Inflammatory macrophage treated with lipopolysaccharide for 1 hour (primary cell): Measurements from ENCODE around the gene KRT33A.
A peak's percentile ranks its signal among the peaks of the same experiment; 100 is the strongest.
"Not testable (repeated sequence)": the region's sequence is repeated elsewhere in the genome, so short reads cannot be mapped to it uniquely, and the experiment has no call there.

Experiments
- DNase-seq, 2 donors: peaks; one replicate each; pipeline ENCODE4 v3.0.0-alpha.2; 2020 to 2022

Gene KRT33A

DNA sequence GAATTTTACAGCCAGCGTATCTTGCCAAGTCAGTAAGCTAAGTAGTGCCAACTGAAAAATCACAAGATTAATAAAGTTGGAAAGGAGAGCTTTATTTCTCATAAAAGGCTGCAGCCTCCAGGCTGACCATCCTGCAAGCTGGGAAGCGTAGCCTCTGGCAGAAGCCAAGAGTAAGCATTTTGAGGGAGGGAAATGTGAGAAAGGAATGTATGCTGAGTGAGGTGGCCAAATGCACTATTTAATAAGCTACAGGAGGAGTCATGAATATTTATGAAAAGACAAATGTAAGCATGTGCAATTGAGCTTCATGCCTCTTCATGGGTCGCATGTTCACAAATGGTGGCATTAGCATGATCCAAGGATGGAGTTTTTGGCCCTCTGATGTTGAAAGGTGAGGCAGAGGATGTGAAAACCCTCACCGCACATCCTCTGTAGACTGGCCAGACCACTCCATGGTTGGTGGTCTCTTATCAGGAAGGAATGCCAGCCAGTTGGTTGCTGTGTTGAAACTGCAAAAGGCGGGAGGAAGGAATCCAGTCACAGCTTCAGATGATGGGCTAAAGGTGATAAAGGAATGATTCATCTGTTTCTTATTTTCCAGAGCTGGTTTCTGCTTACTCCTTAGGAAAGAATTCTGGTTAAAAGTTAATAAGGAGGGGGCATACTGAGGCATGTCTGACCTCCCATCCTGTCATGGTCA, 9.8 kb upstream of the KRT33A start:
- no peak for DNase-seq

DNA sequence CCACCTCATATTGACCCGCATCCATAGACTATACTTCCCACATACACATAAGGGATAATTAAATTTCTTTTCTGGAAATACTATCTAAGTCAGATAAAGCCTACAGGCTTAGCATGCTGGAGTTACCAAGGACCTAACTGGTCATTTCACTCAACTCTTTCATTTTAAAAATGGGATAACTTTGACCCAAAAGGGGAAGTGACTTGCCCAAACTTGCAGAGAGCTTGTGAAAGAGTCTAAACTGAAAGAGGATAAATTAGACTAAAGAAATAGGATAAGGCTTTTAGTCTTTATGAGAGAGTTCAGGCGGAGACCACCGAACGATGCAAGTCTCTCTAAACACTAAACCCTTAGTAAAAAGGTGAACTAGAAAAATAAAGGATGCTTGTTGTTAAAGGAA, 3.9 kb upstream of the KRT33A start:
- DNase-seq, result peak; percentile 20 to 34

DNA sequence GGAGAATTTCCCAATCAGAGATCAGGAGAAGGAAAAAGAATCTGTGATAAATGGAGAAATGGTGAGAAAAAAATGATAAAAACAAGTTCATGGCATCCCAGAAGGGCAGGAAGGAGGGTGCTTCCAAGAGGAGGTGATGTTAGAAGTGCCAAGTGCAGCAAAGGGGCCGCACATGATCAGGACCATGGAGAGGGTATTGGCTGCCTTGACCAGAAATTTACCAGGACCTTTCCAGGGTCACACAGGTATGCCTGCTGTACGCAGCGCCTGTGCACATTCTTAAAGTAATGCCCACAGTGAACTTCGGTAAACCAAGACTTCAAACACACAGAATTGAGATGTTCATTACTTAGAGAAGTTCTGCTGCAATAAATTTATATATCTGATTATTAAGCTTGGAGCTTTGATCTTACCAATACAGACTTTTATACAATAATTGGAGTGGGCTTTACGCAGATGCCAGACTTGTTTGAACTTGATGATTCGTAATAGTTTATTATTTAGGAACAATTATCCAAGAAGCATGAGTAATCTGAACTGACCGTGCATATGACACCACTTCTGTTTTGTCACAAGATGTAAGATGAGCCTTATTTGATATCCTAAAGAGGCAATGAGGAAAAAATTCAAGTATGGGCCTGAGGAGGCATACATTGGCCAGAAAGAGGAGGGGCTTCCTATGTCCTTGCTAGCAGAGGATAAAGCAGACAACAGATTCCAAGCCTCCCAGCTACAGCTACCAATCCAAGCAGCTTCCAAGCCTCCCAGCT, 2.2 kb upstream of the KRT33A start:
- no peak for DNase-seq

DNA sequence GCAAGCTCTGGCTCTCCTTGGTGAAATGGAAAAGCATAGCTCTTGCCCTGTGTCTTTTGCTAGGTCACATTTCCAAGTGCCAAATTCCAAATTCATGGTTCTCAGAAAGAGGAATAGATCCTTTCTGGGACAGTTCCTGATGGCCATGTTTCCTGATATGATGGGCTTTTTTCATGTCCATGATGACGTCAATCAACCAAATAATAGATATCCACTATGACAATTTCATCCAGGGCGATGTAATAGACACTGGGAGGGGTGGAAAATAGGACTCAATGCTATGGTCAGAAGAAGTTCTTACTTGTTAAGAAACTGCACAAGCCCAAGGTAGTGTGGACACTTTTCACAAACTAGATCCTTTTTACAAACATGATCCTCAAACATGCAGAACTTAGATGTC, 549 bp upstream of the KRT33A start:
- no peak for DNase-seq

DNA sequence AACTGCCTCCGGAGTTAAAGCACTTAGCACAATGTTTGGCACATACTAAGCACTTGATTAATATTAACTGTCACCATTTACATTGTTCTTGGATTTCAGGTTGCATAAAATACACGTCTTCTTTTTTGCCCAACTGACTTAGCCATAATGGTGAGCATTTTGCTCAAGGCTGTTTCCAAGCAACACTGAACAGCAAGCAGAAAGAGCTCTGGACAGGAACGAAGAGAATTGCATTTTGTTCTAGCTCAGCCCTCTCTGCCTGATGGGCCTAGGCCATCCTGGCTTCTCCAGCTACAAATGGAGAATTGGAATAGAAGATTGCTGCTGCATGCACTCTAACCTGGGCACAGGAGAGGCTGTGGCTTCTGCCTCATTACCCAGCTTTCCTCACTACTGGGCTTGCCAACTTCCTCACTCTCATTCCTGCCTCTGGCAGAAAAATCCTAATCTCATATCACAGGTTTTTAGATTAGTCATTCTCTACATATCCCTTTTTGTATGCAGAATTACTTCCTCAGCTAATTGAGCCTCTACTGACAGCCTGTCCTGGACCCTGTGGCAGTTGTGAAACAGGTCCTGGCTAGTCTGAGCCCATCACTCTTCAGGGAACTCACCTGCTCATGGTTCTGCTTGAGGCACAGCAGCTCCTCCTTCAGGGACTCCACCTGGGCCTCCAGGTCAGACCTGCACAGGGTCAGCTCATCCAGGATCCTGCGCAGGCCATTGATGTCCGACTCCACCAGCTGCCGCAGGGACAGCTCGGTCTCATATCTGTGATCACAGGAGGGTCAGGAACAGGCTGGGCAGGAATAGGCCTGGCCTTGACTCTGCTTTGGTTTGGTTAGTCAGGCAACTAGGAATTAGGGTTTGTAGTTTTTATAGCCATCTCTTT, 2.5 kb downstream of the KRT33A start:
- no peak for DNase-seq

DNA sequence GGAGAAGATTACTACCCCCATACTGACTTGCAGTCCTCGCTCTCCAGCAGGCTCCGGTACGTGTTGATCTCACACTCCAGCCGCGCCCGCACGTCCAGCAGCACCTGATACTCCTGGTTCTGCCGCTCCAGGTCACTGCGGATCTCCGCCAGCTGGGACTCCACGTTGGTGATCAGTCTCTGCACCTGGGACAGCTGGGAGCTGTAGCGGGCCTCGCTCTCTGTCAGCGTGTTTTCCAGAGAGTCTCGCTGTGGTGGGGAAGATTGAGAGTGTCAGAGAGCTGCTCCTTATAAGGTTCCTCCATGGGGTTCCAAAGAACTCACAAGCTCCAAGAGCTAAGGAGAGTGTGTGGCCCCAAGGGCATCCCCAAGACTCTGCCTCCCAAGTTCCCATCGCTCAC, 4.2 kb downstream of the KRT33A start:
- DNase-seq, result not testable (repeated sequence)

DNA sequence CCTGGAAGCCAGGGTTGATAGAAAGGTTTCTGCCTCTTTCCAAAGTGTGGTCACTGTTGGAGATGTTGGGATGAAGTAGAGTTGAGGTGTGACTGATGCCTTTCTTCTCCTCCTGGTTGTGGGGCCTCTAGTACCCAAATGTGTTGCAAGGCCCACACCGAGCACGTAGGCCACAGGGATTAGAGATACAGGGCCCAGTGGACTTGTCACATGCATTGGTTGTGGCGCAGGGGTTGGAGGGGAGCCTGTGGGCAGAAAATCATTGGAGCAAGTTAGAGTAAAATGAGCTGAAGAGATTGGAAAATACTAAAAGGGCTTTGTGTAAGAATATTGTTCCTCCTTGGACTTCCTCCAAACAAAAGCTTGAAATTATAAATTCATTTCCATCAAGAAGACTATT, 4.6 kb downstream of the KRT33A start:
- DNase-seq, result no peak

DNA sequence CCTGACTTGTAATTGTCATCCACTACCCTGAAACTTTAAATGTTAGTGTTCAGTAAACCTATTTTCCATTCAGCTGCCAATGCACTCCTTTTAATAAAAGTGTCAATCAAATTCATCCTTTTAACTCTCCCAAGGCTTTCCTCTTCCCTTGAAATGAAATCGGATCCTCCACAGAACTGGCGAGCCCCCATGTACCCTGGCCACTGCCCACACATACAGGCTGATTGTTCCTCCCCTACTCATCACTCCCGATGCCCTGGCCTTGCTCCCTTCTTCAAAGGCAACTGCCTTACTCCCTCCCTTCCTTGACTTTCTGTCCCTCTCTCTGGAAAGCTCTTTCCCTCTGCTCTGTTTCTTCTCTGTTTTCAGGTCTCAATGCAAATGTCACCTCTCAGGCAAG, 7.6 kb downstream of the KRT33A start:
- DNase-seq, result no peak

DNA sequence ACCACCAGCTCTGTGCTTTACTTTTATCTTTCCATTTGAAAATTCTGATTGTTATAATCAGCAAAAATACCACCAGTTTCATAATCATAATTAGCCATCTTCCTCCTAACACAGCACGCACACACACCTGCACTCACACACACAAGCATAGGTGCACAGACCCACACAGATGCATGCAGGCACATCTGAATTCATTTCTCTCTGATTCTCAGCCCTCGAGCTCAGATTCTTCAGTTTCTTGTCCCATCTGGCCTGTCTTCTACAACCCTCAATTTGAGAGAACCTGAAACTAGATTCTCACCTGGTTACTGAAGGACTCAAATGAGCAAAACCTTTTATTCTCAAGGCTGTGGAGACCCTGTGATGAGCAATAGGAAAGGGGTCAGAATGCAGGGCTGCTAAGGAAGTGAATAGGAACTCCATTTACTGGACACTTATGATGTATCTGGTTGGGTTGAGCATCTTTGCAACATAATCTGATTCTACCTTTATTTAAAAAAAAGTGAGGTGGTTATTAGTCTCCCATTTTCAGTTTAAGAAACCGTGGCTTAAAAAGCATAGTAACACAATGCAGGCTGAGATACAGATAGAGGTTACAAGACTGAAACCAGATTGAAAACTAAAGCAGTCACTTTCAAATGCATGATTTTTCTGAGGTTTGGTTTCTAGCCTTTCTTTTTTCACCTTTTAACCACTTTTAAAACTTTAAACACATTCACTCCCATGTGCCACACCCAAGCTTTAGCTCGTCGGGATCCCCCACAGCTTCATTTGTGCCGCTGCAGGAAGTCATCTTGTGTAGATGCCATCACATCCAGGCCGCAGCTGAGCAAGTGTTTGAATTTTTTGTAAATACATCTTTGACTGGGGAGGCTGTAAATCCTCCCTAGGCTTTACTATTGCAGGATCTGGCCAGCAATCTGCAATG, 9.4 kb downstream of the KRT33A start:
- DNase-seq, result no peak

DNA sequence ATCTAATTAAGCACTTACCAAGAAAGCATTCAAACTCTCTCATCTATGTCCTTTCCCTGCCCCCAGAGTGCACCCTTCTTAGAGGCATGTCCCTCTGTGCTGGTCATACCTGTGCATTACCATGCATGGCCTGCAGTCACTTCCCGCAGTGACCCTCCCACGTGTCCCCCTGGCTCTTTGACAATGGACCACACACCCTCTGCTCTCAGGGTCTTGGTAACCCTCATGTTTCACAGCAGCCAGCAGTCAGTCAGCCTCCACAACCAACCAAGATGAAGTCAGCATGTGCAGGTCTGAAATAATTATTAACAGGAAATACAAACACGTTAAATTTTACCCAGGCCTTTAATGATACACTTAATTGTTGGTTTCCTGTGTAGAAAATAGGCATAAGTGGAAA, 10.1 kb downstream of the KRT33A start:
- DNase-seq, result no peak

DNA sequence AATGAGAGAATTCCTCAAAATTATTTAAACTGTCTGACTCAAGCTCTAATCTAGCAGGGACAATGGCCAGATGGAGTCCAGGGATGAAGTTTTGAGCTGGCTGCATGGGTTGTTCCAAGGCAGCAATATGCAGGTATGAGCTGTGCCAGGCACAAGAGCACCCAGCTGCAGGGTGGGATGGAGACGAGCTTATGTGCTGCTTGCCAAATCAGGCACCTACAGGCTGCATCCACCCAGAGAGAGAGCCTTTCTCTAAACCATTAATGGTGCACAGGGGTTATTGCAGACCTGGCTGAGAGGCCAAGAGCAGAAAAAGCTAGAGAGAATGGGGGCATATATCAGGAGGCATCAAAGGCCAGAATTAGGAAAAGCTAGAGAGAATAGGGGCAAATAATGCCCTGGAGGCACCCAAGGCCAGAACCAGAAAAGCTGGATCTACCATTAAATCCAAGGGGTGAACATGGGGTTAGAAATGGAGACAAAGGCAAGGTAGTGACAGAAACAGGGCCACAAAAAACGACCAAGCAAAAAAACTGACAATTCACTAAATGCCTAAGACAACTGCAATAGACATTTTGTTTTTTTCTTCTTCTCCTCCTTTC, 11.0 kb downstream of the KRT33A start:
- DNase-seq, result no peak

DNA sequence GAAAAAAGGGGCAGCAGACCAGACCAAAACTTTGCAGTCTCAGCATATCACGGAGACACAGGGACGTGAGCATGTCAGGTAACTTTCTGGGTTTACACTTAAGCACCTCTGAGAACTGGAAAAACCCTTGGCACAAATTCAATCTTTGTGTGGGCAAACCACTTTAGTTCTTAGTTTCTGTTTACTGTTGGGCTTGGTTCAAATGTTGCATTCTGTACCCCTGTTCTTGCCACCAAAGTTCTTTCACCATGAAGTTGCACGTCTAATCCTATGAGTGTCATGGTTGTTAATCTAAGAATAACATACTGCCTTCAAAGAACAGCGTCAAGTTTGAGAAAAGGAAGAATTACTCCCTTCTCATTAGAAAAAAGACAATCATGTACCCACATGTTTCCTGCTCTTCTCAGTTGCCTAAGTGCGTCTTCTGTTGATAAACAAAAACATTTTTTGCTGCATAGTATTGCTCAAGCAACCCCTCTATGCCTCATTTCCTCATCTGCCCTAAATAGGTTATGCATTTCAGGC, 11.6 kb downstream of the KRT33A start:
- DNase-seq, result peak; percentile 18 to 31

DNA sequence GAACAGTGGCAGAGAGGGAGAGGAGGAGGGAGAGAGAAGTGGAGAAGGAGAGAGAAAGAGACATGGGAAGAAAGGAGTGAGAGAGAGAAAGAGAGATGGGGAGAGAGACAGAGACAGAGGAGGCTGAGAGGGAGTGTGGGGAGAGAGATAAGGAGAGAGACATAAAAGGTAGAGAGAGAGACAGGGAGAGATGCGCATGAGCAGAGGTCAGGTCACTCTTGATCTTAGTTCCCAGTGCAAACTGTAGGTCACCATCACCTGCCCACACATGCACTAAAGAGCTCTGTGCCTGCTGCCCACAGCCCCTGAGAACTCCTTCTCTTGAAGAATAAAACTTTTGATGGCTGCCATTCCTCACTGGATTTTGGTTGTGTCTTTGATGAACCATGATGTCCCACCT, 14.9 kb downstream of the KRT33A start:
- DNase-seq, result no peak

DNA sequence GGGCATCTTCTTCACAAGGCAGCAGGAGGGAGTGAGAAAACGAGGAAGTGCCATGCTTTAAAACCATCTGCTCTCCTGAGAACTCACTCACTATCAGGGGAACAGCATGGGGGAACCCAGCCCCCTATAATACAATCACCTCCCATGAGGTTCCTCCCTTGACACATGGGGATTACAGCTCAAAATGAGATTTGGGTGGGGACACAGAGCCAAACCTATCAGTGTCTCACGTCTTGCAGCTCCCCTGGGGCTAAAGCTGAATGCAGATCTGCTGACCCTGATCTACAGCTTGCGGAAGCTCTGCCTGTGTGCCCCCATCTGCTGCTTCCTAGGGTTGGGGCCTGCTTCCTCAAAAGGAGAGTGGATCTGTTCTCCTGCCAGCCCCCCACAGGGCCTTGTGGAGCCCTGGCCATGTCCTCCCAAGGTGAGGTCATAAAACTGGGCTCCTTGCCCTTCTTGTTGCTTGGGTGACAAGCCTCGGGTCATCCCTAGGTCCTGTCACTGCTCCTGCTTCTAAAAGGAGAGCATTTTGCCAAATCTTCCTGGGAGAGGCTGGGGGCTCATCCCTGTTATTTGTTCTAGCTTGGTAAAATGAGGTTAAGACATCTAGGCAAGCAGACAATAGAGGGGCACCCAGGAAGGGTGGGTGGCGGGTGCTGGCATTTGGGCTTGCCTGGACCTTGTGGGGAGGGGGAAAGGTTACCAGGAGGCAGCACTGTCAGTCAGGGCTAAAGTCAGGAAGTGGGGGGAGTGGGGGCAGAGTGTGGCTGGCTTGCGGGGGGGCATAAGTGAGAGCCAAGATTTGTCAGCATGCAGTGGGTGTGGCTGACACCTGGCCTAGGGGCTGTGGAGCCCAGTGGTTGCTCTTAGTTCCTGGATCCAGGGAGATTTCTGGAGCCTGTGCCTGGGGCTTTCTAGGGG, 16.0 kb downstream of the KRT33A start:
- DNase-seq, result no peak

DNA sequence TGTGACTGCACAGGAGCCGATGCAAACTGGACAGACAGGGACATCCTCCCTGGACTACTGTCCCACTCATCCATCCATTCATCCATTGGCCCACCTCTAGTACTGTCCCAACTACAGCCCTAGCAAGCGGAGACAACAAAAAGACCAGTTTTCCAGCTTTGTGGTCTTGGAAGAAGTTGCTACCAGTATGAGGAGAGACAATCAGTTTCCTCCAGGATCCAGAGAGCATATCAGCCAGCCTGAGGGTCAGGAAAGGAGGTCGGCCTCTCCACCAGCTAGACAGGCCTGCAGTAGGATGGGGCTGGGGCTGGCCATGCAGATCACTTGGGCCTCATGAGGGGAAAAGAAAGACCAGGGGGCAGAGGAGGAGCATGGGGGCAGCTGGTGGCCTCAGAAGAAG, 16.8 kb downstream of the KRT33A start:
- DNase-seq, result no peak

DNA sequence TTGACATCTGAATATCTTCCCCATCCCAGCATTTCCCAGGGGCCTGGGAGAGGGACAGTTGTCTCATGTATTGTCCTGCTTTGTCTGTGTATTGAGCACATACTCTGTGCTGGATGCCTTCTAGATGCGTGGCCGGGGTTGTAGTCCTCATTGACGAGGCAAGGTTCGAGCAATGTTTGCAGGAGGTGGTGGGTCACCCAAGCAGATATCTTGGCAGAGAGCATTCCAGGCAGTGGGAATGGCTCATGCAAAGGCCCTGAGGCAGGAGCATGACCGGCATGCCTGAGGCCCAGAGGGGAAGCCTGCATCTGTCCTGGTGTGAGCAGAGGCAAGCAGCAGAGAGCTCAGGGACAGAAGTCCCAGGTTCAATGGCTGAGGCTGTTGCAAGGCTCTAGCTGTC, 17.5 kb downstream of the KRT33A start:
- DNase-seq, result no peak

DNA sequence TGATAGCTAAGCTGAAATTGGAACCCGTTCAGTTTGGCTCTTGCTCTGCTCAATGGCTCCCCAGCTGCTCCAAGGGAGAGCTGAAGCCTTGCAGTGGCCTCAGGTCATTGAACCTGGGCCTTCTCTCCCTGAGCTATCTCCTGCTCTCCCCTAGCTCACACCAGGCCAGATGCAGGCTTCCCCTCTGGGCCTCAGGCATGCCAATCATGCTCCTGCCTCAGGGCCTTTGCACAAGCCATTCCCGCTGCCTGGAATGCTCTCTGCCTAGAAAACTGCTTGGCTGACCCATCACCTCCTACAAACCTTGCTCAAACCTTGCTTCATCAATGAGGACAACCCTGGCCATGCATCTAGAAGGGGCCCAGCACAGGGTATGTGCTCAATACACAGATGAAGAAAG, 18.4 kb downstream of the KRT33A start:
- no peak for DNase-seq

DNA sequence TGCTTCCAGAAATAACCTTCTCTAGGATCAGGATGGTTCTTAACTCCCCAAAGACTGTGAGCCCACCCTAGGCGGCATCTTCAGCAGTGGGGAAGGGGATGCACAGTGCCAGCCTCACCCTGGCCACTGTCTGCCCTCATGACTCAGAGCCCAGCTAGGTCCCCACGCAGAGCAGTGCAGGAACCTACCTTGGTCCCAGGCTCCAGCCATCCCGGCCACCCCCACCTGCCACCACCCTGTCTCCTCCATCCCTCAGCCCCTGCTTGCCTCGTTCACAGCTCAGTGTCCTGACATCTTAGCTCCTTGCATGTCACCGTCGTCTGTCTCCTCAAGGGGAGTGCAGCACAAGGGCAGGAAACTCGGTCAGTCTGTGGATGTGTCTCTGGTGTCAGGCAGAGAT, 19.0 kb downstream of the KRT33A start:
- no peak for DNase-seq

DNA sequence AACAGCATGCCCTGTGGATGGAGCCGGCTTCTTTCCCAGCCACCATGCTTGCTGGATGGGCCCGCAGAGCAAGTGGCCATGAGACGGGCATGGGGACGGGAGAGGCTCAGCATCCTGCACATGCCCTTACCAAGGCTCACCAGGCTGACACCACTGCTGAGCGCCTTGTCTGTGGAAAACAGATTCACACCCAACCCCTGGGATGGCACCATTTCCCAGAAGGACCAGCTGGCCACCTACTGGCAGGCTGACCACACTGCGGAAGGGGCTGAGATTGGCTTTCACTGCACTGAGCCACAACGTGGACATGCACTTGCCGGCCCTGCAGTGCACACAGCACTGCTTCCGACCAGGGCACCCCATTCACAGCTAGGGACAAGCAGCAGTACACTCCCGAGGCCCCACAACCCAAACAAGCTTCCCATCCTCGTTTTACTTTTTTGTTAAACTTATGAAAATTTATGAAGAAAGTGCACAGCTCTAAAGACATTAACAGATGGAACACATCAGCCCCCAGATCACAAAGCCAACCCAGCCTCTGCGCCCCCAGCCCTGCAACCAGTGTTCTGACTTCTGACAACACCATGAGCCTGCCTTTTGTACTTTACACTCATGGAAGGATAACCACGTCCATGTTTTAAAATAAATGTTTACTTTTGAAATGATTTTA, 21.2 kb downstream of the KRT33A start:
- peak; percentile 12 to 69 for DNase-seq

DNA sequence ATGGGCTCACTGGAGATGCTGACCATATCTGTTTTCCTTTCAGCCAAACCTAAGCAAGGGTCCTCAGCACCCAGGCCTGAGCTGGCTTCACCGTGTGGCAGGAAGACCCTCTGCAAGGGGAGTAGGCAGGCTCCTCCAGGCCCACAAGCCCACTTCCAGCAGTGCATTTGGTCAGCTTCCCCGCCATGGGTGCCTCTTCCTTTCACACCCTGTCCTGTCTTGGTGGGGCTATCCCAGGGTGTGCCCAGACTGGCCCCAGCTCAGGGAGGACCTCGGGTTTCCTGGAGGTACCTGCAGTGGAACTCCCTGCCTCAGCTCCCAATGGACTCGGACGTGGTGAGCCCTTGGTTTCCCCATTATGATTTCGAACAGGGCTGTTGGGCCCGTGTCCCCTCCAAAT, 22.4 kb downstream of the KRT33A start:
- no peak for DNase-seq
